Measurements from ENCODE around the gene TMEM39B. TPM values are rescaled to one million over a fixed set of nuclear protein-coding genes. Genes with fewer than 3 reads are reported as not detected.
A peak's percentile ranks its signal among the peaks of the same experiment; 100 is the strongest.
"Not testable (repeated sequence)": the region's sequence is repeated elsewhere in the genome, so short reads cannot be mapped to it uniquely, and the experiment has no call there.

TMEM39B gene
- total and polyA plus RNA-seq, 2 donors, result 4.2 to 16.0 TPM

DNA sequence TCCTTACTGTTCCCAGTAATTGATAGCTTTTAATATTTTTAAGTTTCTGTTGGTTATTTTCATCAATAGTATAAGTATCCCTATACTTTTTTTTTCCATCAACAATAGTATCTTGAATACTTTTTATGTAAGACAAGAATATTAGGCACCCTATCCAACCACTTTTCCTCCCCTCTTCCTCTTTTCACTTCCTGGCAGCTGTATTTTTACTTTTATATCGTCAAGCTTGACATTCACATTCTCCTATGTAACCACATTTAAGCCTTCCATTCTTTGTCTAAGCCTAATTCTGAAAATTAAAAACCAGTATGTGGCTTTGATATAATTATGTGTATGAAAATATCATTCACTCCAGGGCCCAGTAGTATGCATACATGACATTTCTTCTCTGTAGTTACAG lies 9.3 kb downstream of the TMEM39B start:
- 60% methylated on average over 1 of the region's 1 CpG for WGBS
- Histone ChIP-seq H3K27ac (ENCODE audit: low read depth) (no peak overlapping the region), H3K36me3 (ENCODE audit: insufficient read depth) (no peaks in the 10 kb centered on the region), H3K4me3 (ENCODE audit: low read depth, low read length) (no peak overlapping the region), H3K4me1 (ENCODE audit: insufficient read depth) (no peaks in the 10 kb centered on the region)
- no peak for DNase-seq (ENCODE audit: extremely low spot score)

GRCh38 chr1:32086381-32086780 lies 13.6 kb downstream of the TMEM39B start:
- H3K4me3 ChIP-seq (ENCODE audit: low read depth, low read length); H3K4me1 ChIP-seq (ENCODE audit: insufficient read depth); H3K36me3 ChIP-seq (ENCODE audit: insufficient read depth); DNase-seq (ENCODE audit: extremely low spot score); H3K27ac ChIP-seq (ENCODE audit: low read depth): not testable (repeated sequence)
- WGBS, result 97% methylated on average over 2 of the region's 2 CpGs

DNA sequence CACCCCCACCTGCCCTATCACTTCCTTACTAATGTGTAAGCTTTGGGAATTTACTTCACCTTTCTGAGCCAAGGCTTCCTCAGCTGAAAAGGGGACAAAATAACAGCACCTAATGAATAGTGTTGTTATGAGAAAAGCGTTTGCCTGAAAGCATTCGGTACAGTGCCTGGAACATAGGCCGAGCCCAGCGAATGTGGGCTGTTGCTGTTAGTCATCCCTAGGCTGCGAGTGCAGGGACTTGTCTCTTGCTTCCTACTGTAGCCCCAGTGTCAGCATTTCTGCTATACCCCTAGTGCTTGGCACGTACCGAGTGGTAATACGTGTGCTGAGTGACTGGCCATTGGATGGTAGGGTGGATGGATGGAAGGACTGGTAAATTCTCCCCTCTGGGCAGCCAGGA lies 18.4 kb downstream of the TMEM39B start:
- Histone ChIP-seq H3K27ac (ENCODE audit: low read depth) (no peak overlapping the region), H3K4me3 (ENCODE audit: low read depth, low read length) (no peak overlapping the region), H3K4me1 (ENCODE audit: insufficient read depth) (no peaks in the 10 kb centered on the region), H3K36me3 (ENCODE audit: insufficient read depth) (peaks cover 6% of the 10 kb centered on the region)
- 96% methylated on average over 8 of the region's 8 CpGs for WGBS
- no peak for DNase-seq (ENCODE audit: extremely low spot score)

GRCh38 chr1:32091591-32091990 lies 18.9 kb downstream of the TMEM39B start:
- WGBS, result 92% methylated on average over 15 of the region's 15 CpGs

DNA sequence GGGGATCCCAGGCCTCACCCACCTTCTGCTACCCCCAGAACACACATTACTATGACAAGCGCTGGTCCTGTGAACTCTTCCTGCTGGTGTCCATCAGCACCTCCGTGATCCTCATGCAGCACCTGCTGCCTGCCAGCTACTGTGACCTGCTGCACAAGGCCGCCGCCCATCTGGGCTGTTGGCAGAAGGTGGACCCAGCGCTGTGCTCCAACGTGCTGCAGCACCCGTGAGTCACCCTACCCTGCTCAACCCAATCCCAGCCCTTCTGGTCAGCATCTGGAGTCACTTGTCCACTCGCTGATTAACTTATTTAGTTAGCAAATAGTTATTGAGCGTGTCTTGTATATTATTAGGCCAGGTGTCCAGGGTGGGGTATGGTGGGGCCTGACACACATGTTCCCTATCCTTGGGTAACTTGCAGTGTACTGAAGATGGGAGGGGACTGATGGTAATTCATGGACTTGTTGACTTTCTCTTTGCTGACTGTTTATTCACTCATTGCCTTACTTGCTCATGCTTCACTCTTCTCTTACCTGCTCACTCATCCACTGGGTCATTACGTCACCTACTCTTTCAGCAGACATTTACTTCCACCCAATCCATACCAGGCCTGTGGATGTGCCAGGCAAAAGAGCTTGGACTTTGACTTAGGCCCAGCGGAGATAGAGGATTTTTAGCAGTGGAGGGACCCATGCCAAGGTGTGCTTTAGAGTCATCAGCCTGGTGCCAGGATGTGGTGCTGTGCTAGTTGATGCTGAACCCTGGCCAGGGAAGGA lies 22.2 kb downstream of the TMEM39B start:
- no peak for DNase-seq (ENCODE audit: extremely low spot score)
- Histone ChIP-seq H3K27ac (ENCODE audit: low read depth) (no peak overlapping the region), H3K4me1 (ENCODE audit: insufficient read depth) (no peaks in the 10 kb centered on the region), H3K4me3 (ENCODE audit: low read depth, low read length) (no peak overlapping the region), H3K36me3 (ENCODE audit: insufficient read depth) (peaks cover 6% of the 10 kb centered on the region)
- WGBS, result 93% methylated on average over 11 of the region's 11 CpGs

More at GRCh38 chr1:32091591-32091990, 18.9 kb downstream of the TMEM39B start:
- Histone ChIP-seq H3K27ac (ENCODE audit: low read depth) (no peak overlapping the region), H3K4me3 (ENCODE audit: low read depth, low read length) (no peak overlapping the region), H3K4me1 (ENCODE audit: insufficient read depth) (no peaks in the 10 kb centered on the region), H3K36me3 (ENCODE audit: insufficient read depth) (peaks cover 6% of the 10 kb centered on the region)
- DNase-seq (ENCODE audit: extremely low spot score), result no peak

DNA sequence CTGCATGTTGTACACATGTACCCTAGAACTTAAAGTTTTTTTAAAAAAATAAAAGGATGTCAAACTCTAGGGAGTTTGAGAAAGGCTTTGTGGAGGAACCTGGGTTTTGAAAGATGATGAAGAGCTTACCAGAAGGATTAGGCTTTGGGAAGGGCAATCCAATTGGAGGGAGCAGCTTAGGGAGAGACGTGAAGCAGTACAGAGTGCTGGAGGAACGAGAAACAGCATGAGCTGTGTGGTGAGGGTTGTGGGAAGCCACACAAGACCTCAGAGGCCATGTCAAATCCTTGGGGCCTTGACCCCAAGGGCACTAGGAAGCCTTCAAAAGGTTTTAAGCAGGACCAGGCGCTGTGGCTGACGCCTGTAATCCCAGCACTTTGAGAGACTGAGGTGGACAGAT lies 26.7 kb downstream of the TMEM39B start:
- Histone ChIP-seq H3K4me1 (ENCODE audit: insufficient read depth) (no peaks in the 10 kb centered on the region), H3K4me3 (ENCODE audit: low read depth, low read length) (no peak overlapping the region), H3K27ac (ENCODE audit: low read depth) (no peak overlapping the region), H3K36me3 (ENCODE audit: insufficient read depth) (peaks cover 6% of the 10 kb centered on the region)
- no peak for DNase-seq (ENCODE audit: extremely low spot score)
- WGBS, result 86% methylated on average over 4 of the region's 4 CpGs

DNA sequence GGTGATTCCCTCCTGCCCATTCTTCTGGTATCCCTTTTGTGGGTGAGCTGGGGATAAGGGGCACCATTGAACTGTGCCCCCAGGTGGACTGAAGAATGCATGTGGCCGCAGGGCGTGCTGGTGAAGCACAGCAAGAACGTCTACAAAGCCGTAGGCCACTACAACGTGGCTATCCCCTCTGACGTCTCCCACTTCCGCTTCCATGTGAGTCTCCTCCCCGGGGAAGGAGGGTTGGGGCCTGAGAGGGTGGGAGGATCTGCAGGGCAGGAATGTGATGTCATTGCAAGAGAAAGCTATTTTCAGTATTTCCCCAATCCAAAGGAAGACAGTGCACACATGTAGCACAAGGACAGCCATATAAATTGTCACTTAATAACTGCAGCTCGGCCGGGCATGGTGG lies 27.6 kb downstream of the TMEM39B start:
- no peak for DNase-seq (ENCODE audit: extremely low spot score)
- no peak overlapping the region for H3K27ac ChIP-seq (ENCODE audit: low read depth)
- WGBS, result 87% methylated on average over 10 of the region's 10 CpGs
- no peaks in the 10 kb centered on the region for H3K4me1 ChIP-seq (ENCODE audit: insufficient read depth)
- peaks cover 3% of the 10 kb centered on the region for H3K36me3 ChIP-seq (ENCODE audit: insufficient read depth)
- no peak overlapping the region for H3K4me3 ChIP-seq (ENCODE audit: low read depth, low read length)

DNA sequence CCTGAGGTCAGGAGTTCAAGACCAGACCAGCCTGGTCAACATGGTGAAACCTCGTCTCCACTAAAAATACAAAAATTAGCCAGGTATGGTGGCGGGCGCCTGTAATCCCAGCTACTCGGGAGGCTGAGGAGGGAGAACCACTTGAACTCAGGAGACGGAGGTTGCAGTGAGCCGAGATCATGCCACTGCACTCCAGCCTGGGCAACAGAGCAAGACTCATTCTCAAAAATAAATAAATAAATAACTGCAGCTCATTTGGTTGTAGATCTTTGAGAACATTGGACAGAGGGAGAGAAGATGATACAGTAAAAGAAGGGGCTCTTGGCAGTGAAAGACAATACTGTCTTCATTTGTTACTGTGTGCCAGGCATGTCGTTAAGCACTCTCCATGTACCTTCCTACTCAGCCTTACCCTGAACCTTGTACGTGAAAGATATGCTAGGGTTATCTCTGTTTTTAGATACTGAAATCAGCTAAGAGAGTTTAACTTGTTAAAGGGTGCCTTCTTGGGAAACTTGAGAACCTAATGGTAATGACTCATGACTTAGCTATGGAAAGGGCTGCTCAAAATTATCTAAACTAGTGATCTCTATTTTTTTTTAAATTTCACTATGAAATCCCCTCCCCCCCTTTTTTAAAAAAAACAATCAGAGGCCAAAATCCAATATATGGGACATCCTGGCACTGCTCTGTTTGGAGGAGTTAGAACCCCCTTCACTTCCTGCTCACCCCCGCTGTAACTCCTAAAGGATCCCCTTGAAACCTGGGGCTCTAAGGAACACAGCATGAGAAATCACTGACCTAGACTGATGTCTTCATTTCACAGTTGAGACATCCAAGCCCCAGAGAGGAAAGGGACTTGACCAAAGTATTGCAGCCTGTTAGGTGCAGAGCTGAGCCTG lies 28.3 kb downstream of the TMEM39B start:
- H3K36me3 ChIP-seq (ENCODE audit: insufficient read depth), result peaks cover under 1% of the 10 kb centered on the region
- 90% methylated on average over 9 of the region's 9 CpGs for WGBS

DNA sequence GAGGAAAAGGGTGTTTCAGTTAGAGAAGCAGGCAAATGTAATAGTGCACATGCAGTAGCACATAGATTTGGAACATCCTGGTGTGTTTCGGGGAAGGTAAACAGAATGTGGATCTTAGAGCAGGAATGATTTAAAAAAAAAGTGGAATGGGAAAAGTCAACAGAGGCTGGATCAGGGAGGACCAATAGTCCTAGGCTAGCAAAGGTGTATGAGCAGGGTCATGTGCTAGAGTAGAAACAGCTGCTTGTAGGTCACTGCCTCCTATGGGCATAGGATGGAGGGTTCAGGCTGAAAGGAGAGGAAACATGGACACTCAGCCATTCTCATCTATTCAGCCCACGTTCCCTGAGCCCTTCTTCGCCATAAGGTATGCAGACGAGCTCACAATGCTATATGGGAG lies 31.4 kb downstream of the TMEM39B start:
- DNase-seq (ENCODE audit: extremely low spot score), result no peak
- no peaks in the 10 kb centered on the region for H3K4me1 ChIP-seq (ENCODE audit: insufficient read depth)
- no peaks in the 10 kb centered on the region for H3K36me3 ChIP-seq (ENCODE audit: insufficient read depth)
- WGBS, result 70% methylated on average over 4 of the region's 4 CpGs
- H3K4me3 ChIP-seq (ENCODE audit: low read depth, low read length), result no peak overlapping the region
- no peak overlapping the region for H3K27ac ChIP-seq (ENCODE audit: low read depth)

More for the DNA sequence above, 28.3 kb downstream of the TMEM39B start:
- Histone ChIP-seq H3K4me3 (ENCODE audit: low read depth, low read length) (no peak overlapping the region), H3K27ac (ENCODE audit: low read depth) (no peak overlapping the region), H3K4me1 (ENCODE audit: insufficient read depth) (no peaks in the 10 kb centered on the region)
- no peak for DNase-seq (ENCODE audit: extremely low spot score)

GRCh38 chr1:32105338-32105737 lies 32.6 kb downstream of the TMEM39B start:
- Histone ChIP-seq H3K4me1 (ENCODE audit: insufficient read depth) (no peaks in the 10 kb centered on the region), H3K4me3 (ENCODE audit: low read depth, low read length) (no peak overlapping the region), H3K36me3 (ENCODE audit: insufficient read depth) (no peaks in the 10 kb centered on the region), H3K27ac (ENCODE audit: low read depth) (no peak overlapping the region)
- no peak for DNase-seq (ENCODE audit: extremely low spot score)
- 93% methylated on average over 1 of the region's 1 CpG for WGBS

- WGBS, result 89% methylated on average over 9 of the region's 9 CpGs
- Histone ChIP-seq H3K4me3 (ENCODE audit: low read depth, low read length) (no peak overlapping the region), H3K36me3 (ENCODE audit: insufficient read depth) (no peaks in the 10 kb centered on the region), H3K4me1 (ENCODE audit: insufficient read depth) (no peaks in the 10 kb centered on the region), H3K27ac (ENCODE audit: low read depth) (no peak overlapping the region)
- no peak for DNase-seq (ENCODE audit: extremely low spot score)
These were observed 34.0 kb downstream of the TMEM39B start for GRCh38 chr1:32106663-32107275.

GRCh38 chr1:32107742-32108661 lies 35.3 kb downstream of the TMEM39B start, which contains the start of gene KPNA6:
Gene KPNA6, plus strand, starts transcription at chr1:32108056. Its CDS starts 75 bp downstream, at chr1:32108131.
- peak; percentile 93 for DNase-seq (ENCODE audit: extremely low spot score)
- no peaks in the 10 kb centered on the region for H3K4me1 ChIP-seq (ENCODE audit: insufficient read depth)
- WGBS, result under 1% methylated on average over 45 of the region's 45 CpGs
- no peaks in the 10 kb centered on the region for H3K36me3 ChIP-seq (ENCODE audit: insufficient read depth)
- H3K27ac ChIP-seq (ENCODE audit: low read depth), result peak within 1 kb of the TSS; percentile 82
- peak within 1 kb of the TSS; percentile 91 for H3K4me3 ChIP-seq (ENCODE audit: low read depth, low read length)

Measured in urinary bladder (tissue), 4 donors.